Peyer's patch (tissue), 4 donors: ENCODE measurements around the gene HSPB6.

Experiments
- POLR2A ChIP-seq, 2 donors: fragments of 450-650 bp; IDR thresholded peaks; one replicate each; pipeline ENCODE4 v1.5.1; 2017; ENCODE audit warnings: antibody characterized with exemption in 2 of 2, mild to moderate bottlenecking in 2 of 2, moderate library complexity in 2 of 2
- TF ChIP-seq, protein P1 (sequence below), 6 experiments: fragments of 450-650 bp in 4 of 6; fragments of 200-600 bp in 2 of 6; sonication (generic) in 1 of 6; IDR thresholded peaks; one replicate each; pipeline ENCODE4 v1.5.1; 2017 to 2019; ENCODE audit warnings: antibody characterized with exemption in 6 of 6, mild to moderate bottlenecking in 3 of 6, moderate library complexity in 1 of 6

DNA sequence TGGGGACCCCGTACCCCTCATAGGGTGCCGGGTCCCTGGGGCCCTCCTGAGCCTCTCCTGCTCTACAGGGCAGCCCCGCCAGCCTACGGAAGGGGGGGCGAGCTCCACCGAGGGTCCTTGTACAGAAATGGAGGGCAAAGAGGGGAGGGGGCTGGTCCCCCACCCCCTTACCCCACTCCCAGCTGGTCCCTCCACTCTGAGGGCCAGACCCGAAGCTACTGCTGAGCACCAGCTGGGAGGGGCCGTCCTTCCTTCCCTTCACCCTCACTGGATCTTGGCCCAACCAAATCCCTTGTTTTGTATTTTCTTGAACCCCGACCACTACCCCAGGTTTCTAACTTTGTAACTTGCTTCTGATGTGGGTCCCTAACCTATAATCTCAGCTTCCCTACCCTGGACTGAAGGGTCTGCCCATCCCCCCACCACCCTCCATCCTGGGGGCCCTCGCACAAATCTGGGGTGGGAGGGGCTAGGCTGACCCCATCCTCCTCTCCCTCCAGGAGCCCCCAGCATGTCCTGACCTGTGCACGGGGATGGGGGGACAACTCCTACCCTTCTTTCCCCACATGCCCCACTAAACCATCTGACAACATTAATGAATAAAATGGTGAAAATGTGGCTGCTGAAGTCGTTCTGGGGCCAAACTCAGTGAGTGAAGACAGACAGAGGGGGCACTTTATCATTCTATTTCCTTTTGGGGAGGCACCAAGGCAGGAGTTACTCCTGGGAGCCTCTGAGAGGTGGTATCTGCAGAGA lies 31.6 kb upstream of the HSPB6 start:
- TF ChIP-seq, protein P1, sequence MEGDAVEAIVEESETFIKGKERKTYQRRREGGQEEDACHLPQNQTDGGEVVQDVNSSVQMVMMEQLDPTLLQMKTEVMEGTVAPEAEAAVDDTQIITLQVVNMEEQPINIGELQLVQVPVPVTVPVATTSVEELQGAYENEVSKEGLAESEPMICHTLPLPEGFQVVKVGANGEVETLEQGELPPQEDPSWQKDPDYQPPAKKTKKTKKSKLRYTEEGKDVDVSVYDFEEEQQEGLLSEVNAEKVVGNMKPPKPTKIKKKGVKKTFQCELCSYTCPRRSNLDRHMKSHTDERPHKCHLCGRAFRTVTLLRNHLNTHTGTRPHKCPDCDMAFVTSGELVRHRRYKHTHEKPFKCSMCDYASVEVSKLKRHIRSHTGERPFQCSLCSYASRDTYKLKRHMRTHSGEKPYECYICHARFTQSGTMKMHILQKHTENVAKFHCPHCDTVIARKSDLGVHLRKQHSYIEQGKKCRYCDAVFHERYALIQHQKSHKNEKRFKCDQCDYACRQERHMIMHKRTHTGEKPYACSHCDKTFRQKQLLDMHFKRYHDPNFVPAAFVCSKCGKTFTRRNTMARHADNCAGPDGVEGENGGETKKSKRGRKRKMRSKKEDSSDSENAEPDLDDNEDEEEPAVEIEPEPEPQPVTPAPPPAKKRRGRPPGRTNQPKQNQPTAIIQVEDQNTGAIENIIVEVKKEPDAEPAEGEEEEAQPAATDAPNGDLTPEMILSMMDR (IDR thresholded peaks at IDR 0.05) = no peak
- TF ChIP-seq POLR2A (IDR thresholded peaks at IDR 0.05) = no peak
